HG02870 (cell line): ENCODE data around the gene GGT5.
"Not testable (repeated sequence)": the region's sequence is repeated elsewhere in the genome, so short reads cannot be mapped to it uniquely, and the experiment has no call there.

Source experiments
- ATAC-seq: cut with Tn5 transposase; IDR thresholded peaks from one replicate; pipeline ENCODE4 v1.9.1; 2021; ENCODE audit warnings: mild to moderate bottlenecking, moderate library complexity; ENCODE audit not compliant: unreplicated experiment

GGT5 gene

GRCh38 chr22:24185501-24186351 is 59.2 kb downstream of the GGT5 start:
- no peak for ATAC-seq

- no peak for ATAC-seq
Observed at GRCh38 chr22:24185001-24185500, 59.8 kb downstream of the GGT5 start.

GRCh38 chr22:24184057-24184798 is 60.7 kb downstream of the GGT5 start:
- no peak for ATAC-seq

- no peak for ATAC-seq
Observed at GRCh38 chr22:24183321-24184031, 61.4 kb downstream of the GGT5 start.

GRCh38 chr22:24182900-24183246 is 62.0 kb downstream of the GGT5 start:
- ATAC-seq: not testable (repeated sequence)

GRCh38 chr22:24181996-24182899 is 62.6 kb downstream of the GGT5 start:
- ATAC-seq: no peak

- ATAC-seq: no peak
Observed at GRCh38 chr22:24181088-24181995, 63.5 kb downstream of the GGT5 start, which contains the start of gene SUSD2. Gene SUSD2, plus strand, starts transcription at chr22:24181487. Its CDS starts 33 bp downstream, at chr22:24181520.

- no peak for ATAC-seq
Observed at GRCh38 chr22:24180316-24181087, 64.4 kb downstream of the GGT5 start.

GRCh38 chr22:24179478-24180210 is 65.2 kb downstream of the GGT5 start:
- ATAC-seq: no peak

GRCh38 chr22:24178502-24179440 is 66.1 kb downstream of the GGT5 start:
- ATAC-seq: no peak

GRCh38 chr22:24178021-24178431 is 66.9 kb downstream of the GGT5 start:
- no peak for ATAC-seq

GRCh38 chr22:24177456-24177855 is 67.4 kb downstream of the GGT5 start:
- no peak for ATAC-seq

- no peak for ATAC-seq
Observed at GRCh38 chr22:24177045-24177444, 67.8 kb downstream of the GGT5 start.

- ATAC-seq: no peak
Observed at GRCh38 chr22:24176630-24177029, 68.3 kb downstream of the GGT5 start.

GRCh38 chr22:24176040-24176439 is 68.8 kb downstream of the GGT5 start:
- no peak for ATAC-seq

GRCh38 chr22:24175160-24175808 is 69.6 kb downstream of the GGT5 start:
- ATAC-seq: no peak
